Lower leg skin (tissue), 4 donors: ENCODE measurements around the gene ESRRB. TPM values are rescaled to one million over a fixed set of nuclear protein-coding genes. Genes with fewer than 3 reads are reported as not detected.

Experiments
- DNase-seq, 2 donors: peaks; one replicate each; pipeline ENCODE4 v3.0.0-alpha.2; 2019; ENCODE audit warnings: low spot score in 2 of 2
- H3K4me3 ChIP-seq: fragments of 200-600 bp; sonication (generic); 2 replicates; pipeline ENCODE4 v1.5.1; 2017; ENCODE audit warnings: mild to moderate bottlenecking, low read depth; ENCODE audit not compliant: poor library complexity, severe bottlenecking
- CTCF ChIP-seq, 3 donors: fragments of 450-650 bp; IDR thresholded peaks; one replicate each; pipeline ENCODE4 v1.5.1; 2016; ENCODE audit warnings: antibody characterized with exemption in 3 of 3, mild to moderate bottlenecking in 3 of 3, moderate library complexity in 2 of 3
- POLR2A ChIP-seq, 2 donors: fragments of 450-650 bp; IDR thresholded peaks; one replicate each; pipeline ENCODE4 v1.6.1; 2016 to 2017; ENCODE audit warnings: antibody characterized with exemption in 2 of 2, mild to moderate bottlenecking in 1 of 2, moderate library complexity in 1 of 2
- WGBS, 2 donors: methylation state at CpG; one replicate each; pipeline ENCODE4 v1.1.5; 2018; 5-methylcytosine and 5-hydroxymethylcytosine counted together
- intact Hi-C: fragments of 100-400 bp; cut with DNase I; formaldehyde crosslinking; loops from one replicate; pipeline ENCODE4 v1.15.0; 2023; ENCODE audit warnings: low total_unique reads
- total RNA-seq, 4 donors: library from RNA; depleted of rRNA; stranded (reverse); fragments of >200 nt; gene quantifications; one replicate each; pipeline ENCODE4 v1.1.0, GENCODE V29; 2016

The ESRRB gene
- total RNA-seq, 4 donors from 2014 or later = 0.08 to 1.1 (median 0.19) TPM; not detected in 1

GRCh38 chr14:76514213-76514998, 138.5 kb downstream of the ESRRB start:
- no peak overlapping the region for H3K4me3 ChIP-seq
- WGBS, 2 donors = 57 to 62% methylated on average over 6 of the region's 6 CpGs
- no peak for DNase-seq
- TF ChIP-seq CTCF (IDR thresholded peaks at IDR 0.05) = no peak
- no peak for TF ChIP-seq POLR2A (IDR thresholded peaks at IDR 0.05)
- intact Hi-C loops = no loop called here

GRCh38 chr14:76516884-76517283, 140.9 kb downstream of the ESRRB start:
- TF ChIP-seq CTCF (IDR thresholded peaks at IDR 0.05) = no peak
- no peak for TF ChIP-seq POLR2A (IDR thresholded peaks at IDR 0.05)
- intact Hi-C loops = no loop called here
- H3K4me3 ChIP-seq = no peak overlapping the region
- DNase-seq = peak in 1 of 2 donors; percentile 37
- WGBS, 2 donors = 27 to 42% methylated on average over 3 of the region's 3 CpGs

- H3K4me3 ChIP-seq = no peak overlapping the region
- TF ChIP-seq CTCF (IDR thresholded peaks at IDR 0.05) = no peak
- no peak for TF ChIP-seq POLR2A (IDR thresholded peaks at IDR 0.05)
These were observed 142.4 kb downstream of the ESRRB start for GRCh38 chr14:76518366-76518765.

GRCh38 chr14:76525106-76525821, 149.3 kb downstream of the ESRRB start:
- no peak overlapping the region for H3K4me3 ChIP-seq
- WGBS, 2 donors = 39 to 43% methylated on average over 3 of the region's 3 CpGs
- intact Hi-C loops = no loop called here
- DNase-seq = no peak
- TF ChIP-seq POLR2A (IDR thresholded peaks at IDR 0.05) (no peak), CTCF (IDR thresholded peaks at IDR 0.05) (no peak)

More at GRCh38 chr14:76518366-76518765, 142.4 kb downstream of the ESRRB start:
- intact Hi-C loops = no loop called here
- no peak for DNase-seq
- WGBS, 2 donors = 62 to 72% methylated on average over 4 of the region's 4 CpGs

GRCh38 chr14:76531085-76531484, 155.1 kb downstream of the ESRRB start:
- TF ChIP-seq POLR2A (IDR thresholded peaks at IDR 0.05) = no peak
- no peak for TF ChIP-seq CTCF (IDR thresholded peaks at IDR 0.05)
- intact Hi-C loops = no loop called here
- no peak overlapping the region for H3K4me3 ChIP-seq
- WGBS, 2 donors = 63 to 72% methylated on average over 3 of the region's 3 CpGs
- no peak for DNase-seq
